T-helper 1 cell treated with Interleukin-12 subunit alpha and Interleukin-12 subunit beta and Interleukin-4 antibody, amounts not matched to agents 30 ng/mL and 1 ng/mL, for 36 hours (primary cell): ENCODE data around the gene ATG4D. TPM values are rescaled to one million over a fixed set of nuclear protein-coding genes. Genes with fewer than 3 reads are reported as not detected.
"Not testable (repeated sequence)": the region's sequence is repeated elsewhere in the genome, so short reads cannot be mapped to it uniquely, and the experiment has no call there.

ENCODE experiments used
- intact Hi-C: fragments of 100-400 bp; cut with micrococcal nuclease; formaldehyde crosslinking; loops from one replicate; pipeline ENCODE4 v1.15.1; 2024
- total RNA-seq: library from RNA; stranded (reverse); gene quantifications from 2 replicates; pipeline ENCODE4 v1.2.3, GENCODE V29; 2022

ATG4D gene
- total RNA-seq, 1 donor from 2014 or later = 47.2 TPM

- intact Hi-C loops = not testable (repeated sequence)
These were observed 7.3 kb downstream of the ATG4D start for GRCh38 chr19:10551006-10551405.

DNA sequence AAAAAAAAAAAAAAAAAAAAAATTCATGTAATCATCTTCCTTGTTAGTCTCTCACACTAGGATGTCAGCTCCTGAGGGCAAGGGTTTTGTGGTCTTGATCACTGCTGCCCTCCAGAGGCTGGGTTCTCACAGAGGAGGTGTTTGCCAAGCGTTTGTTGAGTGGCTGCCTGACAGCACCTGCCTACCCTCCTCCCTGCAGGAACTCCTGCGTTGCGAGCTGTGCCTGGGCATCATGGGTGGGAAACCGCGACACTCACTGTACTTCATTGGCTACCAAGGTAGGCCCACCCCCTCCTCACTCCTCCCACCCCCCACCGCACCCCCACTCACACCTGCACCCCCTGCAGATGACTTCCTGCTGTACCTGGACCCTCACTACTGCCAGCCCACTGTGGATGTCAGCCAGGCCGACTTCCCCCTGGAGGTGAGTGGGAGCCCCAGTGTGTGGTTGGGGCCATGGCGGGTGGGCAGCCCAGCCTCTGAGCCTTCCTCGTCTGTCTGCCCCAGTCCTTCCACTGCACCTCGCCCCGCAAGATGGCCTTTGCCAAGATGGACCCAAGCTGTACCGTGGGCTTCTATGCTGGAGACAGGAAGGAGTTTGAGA is 8.1 kb downstream of the ATG4D start:
- intact Hi-C loops = no loop called here

- intact Hi-C loops = loop anchor here (1.0 kb wide), 2 partner anchors 47 to 148 kb away; no protein-coding TSS in a partner anchor
These were observed 8.9 kb downstream of the ATG4D start for GRCh38 chr19:10552510-10553053.

DNA sequence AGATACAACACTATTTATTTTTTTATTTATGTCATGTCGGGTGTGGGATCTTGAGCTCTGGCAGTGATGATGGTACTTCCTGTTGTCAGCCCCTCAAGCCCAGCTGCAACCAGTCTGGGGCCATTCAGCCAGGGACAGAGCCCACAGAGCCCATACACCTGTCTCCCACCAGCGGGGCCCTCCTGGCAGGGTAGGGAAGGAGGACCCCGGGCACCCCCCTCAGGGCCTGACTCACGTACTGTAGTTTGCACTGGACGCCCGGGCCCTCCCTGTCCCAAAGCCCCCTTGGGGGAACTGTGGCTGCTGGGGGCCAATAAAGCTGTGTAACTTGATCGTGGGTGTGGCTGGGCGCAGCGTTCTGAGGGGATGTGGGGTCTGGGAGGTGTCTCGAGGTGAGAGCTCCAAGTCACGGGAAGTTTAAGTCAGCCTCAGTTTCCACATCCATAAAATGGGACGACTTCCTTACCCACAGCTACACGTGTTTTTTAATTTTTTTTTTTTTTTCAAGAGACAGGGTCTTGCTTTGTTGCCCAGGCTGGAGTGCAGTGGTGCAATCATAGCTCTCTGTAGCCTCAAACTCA is 9.5 kb downstream of the ATG4D start:
- intact Hi-C loops = loop anchor here (1.0 kb wide), 2 partner anchors 48 to 149 kb away; no protein-coding TSS in a partner anchor

DNA sequence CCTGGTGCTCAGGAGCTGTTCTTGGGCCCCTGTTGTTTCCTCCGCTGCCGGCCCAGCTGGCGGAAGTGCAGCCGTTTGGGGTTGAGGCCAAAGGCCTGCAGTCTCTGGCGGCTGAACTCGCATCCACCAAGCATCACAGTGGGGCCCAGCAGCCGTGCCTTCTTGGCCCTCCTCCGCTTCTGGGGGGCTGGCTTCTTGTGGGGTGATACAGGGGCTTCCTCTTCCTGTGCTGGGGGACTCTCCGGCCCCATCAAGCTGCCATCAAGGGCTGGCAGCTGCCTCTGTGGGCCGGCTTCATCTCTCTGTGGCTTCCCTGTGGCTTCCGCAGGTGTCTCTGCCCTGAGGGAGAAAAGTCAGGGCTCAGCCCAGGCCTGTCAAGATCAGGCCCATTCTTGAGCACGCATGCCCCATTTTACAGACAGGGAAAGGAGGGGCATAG is 10.3 kb downstream of the ATG4D start:
- intact Hi-C loops = loop anchor here (1.0 kb wide), 4 partner anchors 11 to 150 kb away; partner anchors contain the start of gene ATG4D

- intact Hi-C loops = loop anchor here (1.0 kb wide), 2 partner anchors 10 to 12 kb away; partner anchors contain the start of gene ATG4D
These were observed 11.3 kb downstream of the ATG4D start for GRCh38 chr19:10554760-10555609.

GRCh38 chr19:10555610-10555973 is 11.9 kb downstream of the ATG4D start:
- intact Hi-C loops = no loop called here

DNA sequence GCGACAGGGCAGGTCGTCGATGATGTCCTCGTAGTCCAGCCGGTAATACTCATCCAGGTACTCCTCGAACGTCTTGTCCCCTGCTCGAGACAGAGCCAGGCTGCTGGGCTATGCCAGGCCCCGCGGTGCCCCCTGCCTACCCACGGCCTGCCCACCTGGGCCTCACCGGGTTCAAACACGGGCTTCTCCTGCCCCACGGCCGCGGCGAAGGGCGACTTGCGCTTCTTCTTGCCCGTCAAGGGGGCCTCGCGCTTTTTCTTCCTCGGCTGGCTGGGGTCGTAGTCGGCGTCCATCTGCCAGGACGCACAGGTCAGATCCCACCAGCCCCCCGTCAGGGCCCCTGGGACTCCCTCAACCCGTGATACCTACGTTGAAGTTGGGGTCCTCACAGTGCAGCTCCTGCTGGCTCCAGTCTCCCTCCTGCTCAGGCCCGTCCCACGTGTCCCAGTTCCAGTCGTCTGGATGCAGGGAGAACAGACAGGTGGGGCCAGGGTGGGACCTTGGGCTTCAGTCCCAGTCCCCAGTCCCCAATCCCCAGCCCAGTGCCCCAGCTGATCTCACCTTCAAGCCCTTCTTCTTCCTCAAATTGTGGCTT is 14.0 kb downstream of the ATG4D start:
- intact Hi-C loops = no loop called here

DNA sequence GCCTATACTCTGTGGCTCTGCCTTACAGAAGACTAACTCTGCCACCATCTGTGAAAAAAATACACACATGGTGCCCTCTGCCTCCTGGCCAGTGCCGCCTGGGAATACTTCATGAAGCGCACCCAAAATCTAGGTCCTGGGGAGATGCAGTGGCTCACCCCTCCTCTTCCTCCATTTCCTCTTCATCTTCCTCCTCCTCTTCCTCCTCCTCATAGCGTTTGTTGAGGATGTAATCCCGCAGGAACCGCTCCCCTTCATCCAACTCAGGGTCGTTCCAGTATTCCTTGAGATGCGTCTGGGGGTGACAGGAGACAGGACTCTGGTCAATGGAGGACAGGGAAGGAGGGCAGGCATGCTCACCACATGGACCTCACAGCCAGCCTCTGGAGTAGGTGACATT is 16.4 kb downstream of the ATG4D start:
- intact Hi-C loops = no loop called here

DNA sequence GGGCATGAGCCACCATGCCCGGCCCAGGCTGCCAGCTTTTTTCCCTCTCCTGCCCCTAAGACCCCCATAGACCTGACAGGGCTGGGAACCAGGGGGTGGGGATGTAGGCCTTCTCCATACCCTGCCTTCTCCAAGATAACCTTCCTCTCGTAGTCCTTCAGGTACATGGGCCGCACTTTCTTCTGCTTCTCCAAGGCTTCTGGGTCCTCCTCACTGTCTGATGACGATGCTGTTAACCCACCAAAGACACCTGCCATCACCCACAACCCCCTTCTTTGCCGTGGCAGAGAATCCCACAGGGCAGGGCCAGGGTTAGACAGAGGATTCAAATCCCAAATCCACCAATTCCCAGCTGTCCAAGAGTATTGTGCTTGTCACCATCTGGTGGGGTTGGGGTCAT is 18.9 kb downstream of the ATG4D start:
- intact Hi-C loops = no loop called here

DNA sequence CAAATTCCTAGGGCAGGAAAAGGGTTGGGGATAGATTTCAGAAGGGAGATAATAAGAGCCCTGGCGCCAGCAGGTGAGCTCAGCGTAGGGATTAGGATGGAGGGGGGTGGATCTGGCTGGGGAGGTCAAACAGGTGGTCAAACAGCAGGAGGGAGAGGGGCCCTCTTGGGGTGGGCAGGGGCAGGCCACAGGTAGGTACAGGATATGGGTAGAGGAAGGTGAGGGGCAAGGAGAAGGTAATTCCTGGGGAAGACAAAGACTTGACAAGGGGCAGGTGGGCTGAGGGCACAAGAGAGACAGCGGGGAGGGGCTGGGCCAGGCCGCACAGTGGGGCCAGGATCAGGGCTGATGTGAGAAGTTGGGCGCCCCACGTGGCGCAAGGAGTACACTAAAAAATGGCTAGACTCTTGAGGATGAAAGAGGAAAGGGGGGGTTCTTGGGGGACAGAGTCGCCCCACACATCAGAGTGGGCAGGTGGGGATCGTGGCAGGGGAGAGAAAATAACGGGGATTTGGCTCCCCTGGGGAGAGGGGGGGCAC is 21.4 kb downstream of the ATG4D start:
- intact Hi-C loops = loop anchor here (1.0 to 5.0 kb wide), 5 partner anchors 11 to 527 kb away; partner anchors contain the start of gene PPAN

DNA sequence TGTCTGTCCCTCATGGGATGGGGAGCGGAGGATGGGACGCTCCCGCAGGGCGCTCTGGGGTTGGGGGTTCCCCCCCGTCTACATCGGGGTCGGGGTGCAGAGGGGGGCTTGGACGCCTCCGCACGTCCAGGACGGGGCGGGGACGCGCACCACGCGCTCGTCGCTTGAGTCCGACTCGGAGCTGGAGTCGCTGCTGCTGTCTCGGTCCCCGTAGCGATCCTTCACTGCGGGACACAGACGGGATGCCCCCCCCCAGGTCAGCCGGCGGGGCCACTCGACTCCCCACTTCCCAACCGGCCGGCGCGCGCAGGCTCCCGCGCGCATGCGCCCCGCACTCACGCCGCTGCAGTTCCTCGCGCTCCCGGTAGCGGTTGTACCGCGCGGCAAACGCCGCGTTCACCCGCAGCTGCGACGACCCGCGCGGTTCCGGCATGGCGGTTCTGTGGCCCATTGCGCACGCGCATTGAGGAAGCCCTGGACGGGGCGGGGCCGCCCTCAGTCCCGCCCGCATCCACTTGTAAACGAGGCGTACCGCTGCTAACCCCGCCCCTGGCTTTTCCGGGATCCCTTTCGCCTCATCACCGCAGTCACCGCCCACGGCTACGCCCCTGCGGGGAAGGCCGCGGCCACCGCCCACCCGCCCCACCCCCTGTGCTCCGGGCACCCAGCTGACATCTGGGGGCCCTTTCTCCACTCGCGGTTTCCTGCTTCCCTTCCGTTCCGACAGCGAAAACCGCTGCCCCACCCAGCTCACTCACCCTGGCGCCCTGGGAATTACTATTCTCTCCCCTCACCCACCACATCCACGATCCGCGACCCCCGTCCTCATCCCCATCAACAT is 22.1 kb downstream of the ATG4D start, which contains the start of gene KRI1:
KRI1 (minus strand) TSS at position 444 of the 841 bp plus-strand sequence; CDS start at position 433, 11 bp downstream.
- intact Hi-C loops = loop anchor here (1.0 to 5.0 kb wide), 16 partner anchors 11 to 527 kb away; partner anchors contain the start of genes CARM1, PPAN, RAVER1 and SMARCA4

DNA sequence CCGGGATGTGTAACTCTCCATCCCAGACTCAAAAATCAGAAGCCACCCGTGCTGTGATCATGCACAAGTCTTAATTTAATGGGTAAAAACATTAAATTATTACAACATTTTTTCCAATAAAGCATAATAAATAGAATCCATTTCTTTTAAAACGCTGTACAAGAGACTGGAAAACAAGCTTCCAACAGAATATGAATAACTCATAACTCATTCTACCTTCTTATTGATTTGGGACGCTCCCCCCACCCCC is 22.6 kb downstream of the ATG4D start:
- intact Hi-C loops = loop anchor here (1.0 to 5.0 kb wide), 14 partner anchors 64 to 526 kb away; partner anchors contain the start of genes CARM1, PPAN, RAVER1 and SMARCA4

DNA sequence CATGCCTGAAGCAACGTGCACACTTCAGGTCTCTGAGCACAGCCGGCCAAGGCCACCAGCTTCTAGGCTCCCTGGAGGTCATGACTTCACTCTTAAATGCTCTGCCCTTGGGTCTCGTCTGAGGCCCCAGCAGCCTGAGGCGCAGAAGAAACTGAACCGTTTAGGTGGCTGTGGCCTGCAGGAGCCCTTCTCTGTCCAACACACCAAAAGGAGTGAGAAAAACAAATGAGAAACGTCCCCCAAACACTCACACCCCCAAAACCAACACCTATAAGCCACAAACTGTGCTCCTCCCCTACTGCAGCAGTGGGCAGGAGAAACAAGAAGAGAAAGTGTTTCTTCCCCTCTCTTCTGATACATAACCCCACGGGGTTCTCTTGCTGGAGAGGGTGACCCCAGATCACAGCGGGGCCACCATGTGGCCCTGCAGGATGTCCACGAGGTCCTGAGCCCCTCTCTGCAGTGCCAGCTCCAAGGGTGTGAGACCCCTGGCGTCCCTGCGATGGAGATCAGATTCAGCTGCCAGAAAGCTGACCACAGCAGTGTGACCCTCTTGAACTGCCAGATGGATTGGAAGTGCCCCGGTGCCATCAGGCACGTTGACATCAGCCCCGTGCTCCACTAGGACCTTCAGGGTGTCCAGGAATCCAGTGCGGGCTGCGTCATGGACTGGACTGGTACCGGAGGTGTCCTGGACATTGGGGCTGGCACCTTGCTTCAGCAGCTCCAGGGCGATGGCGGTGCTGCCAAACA is 23.1 kb downstream of the ATG4D start:
- intact Hi-C loops = loop anchor here (1.0 to 5.0 kb wide), 14 partner anchors 65 to 525 kb away; partner anchors contain the start of genes CARM1, PPAN, RAVER1 and SMARCA4

DNA sequence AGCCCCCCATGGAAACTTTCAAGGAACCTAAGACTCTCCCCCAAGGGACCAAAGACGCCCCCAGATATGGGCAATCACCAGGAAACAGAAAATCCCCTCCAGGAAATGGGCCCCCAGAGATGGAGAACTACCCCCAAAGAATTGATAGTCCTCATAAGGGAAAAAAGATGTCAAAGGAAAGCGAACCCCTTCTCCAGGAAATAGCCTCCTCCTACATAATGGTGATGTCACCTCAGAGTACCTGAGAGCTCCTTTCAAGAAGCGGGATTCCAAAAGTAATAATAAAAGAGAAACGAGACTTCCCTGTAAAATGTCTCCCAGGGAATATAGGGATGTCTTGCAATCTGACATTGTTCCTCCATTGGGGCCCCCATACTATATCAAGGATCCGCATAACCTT is 24.0 kb downstream of the ATG4D start:
- intact Hi-C loops = loop anchor here (2.0 to 5.0 kb wide), 7 partner anchors 143 to 525 kb away; partner anchors contain the start of genes CARM1, PPAN, SMARCA4 and TYK2

GRCh38 chr19:10568062-10568825 is 24.5 kb downstream of the ATG4D start:
- intact Hi-C loops = loop anchor here (5.0 kb wide), 3 partner anchors 194 to 524 kb away; partner anchors contain the start of gene PPAN

GRCh38 chr19:10568826-10569651 is 25.3 kb downstream of the ATG4D start, which contains the start of gene CDKN2D:
TSS of gene CDKN2D (minus strand) at chr19:10568979. CDS start at chr19:10568653, 326 bp downstream.
- intact Hi-C loops = loop anchor here (1.0 to 5.0 kb wide), 8 partner anchors 26 to 523 kb away; partner anchors contain the start of genes ATG4D, CDC37 and PPAN
